Bronchial epithelial cell (primary cell): ENCODE data around the gene C22orf42. TPM values are rescaled to one million over a fixed set of nuclear protein-coding genes. Genes with fewer than 3 reads are reported as not detected.
"Not testable (repeated sequence)": the region's sequence is repeated elsewhere in the genome, so short reads cannot be mapped to it uniquely, and the experiment has no call there.

Source experiments
- DNase-seq: peaks from one replicate; pipeline ENCODE4 v3.0.0-alpha.2; 2010; ENCODE audit warnings: low read depth
- FAIRE-seq: peaks from 2 replicates; lab custom pipeline; 2011; peaks lifted over from hg19 to GRCh38; lab: Jason Lieb, UNC
- H3K27me3 ChIP-seq: 2 replicates; pipeline ENCODE4 v1.5.1; 2011; ENCODE audit warnings: low read length; ENCODE audit not compliant: control insufficient read depth, insufficient read depth
- H3K36me3 ChIP-seq: 2 replicates; pipeline ENCODE4 v1.5.1; 2011; ENCODE audit warnings: low read length; ENCODE audit not compliant: control insufficient read depth, insufficient read depth
- H3K4me3 ChIP-seq: 2 replicates; pipeline ENCODE4 v1.5.1; 2011; ENCODE audit warnings: mild to moderate bottlenecking, low read depth, low read length, control low read depth
- CTCF ChIP-seq: IDR thresholded peaks from 2 replicates; pipeline ENCODE4 v1.5.1; 2011; ENCODE audit warnings: mild to moderate bottlenecking, moderate library complexity, low read length, control low read depth, inconsistent platforms; ENCODE audit not compliant: insufficient read depth, severe bottlenecking
- total RNA-seq: library from RNA; depleted of rRNA; stranded (reverse); fragments of >200 nt; gene quantifications from 2 replicates; pipeline ENCODE4 v1.2.1, GENCODE V29; 2014

Gene C22orf42
- total RNA-seq, 1 donor from 2014 or later: not detected

DNA sequence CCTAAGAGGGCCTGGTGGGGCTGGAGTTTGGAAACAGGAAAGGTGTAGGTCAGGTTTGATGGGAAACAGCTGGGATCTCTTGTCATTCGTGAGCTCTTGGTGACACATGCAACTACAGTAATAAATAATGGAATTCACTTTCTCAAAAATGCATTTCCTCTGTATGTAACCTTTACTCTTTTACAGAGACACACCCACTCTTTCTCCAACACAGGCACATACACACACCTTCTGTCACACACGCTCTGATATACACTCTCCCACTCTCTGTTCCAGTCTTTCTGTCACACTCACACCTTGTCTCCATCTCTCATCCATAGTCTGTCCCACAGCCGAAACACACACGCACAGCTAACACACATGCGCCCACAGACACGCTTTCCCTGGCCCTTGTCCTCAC is 6.6 kb upstream of the C22orf42 start:
- TF ChIP-seq CTCF: no peak
- DNase-seq (no peak), FAIRE-seq (peak; percentile 70)
- no peaks in the 10 kb centered on the region for H3K36me3 ChIP-seq
- no peaks in the 10 kb centered on the region for H3K27me3 ChIP-seq
- no peak overlapping the region for H3K4me3 ChIP-seq

GRCh38 chr22:32164075-32164860 is 5.2 kb upstream of the C22orf42 start:
- no peak overlapping the region for H3K4me3 ChIP-seq
- no peak for DNase-seq
- no peaks in the 10 kb centered on the region for H3K36me3 ChIP-seq
- no peaks in the 10 kb centered on the region for H3K27me3 ChIP-seq
- FAIRE-seq: no peak
- no peak for TF ChIP-seq CTCF

- FAIRE-seq: peak; percentile 99
- H3K27me3 ChIP-seq: not testable (repeated sequence)
Measured at GRCh38 chr22:32160411-32160810, 1.3 kb upstream of the C22orf42 start.

GRCh38 chr22:32157632-32158031 is 1.5 kb downstream of the C22orf42 start:
- H3K4me3 ChIP-seq, FAIRE-seq, DNase-seq, H3K27me3 ChIP-seq, H3K36me3 ChIP-seq: not testable (repeated sequence)

More at GRCh38 chr22:32160411-32160810, 1.3 kb upstream of the C22orf42 start:
- not testable (repeated sequence) for H3K36me3 ChIP-seq, DNase-seq, H3K4me3 ChIP-seq

GRCh38 chr22:32154727-32155126 is 4.4 kb downstream of the C22orf42 start:
- FAIRE-seq: not testable (repeated sequence)

DNA sequence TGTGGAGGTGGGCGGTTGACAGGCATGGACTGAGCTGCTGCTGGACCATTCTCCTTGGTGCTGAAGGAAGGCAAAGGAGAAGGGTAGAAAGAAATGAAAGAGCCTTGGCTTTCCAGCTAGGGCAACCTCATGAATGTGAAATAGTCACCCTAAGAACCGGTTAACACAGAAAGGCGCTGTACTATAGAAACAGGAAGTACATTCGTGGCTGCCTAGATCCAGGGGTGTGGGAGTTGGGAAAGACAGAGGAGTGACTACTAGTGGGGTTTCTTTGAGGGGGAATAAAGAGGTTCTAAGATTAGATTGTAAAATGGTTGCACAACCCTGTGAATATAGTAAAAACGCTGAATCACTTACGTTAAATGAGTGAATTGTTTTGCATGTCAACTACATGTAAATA is 7.5 kb downstream of the C22orf42 start:
- H3K27me3 ChIP-seq, DNase-seq, H3K4me3 ChIP-seq, H3K36me3 ChIP-seq: not testable (repeated sequence)
- peak; percentile 70 for FAIRE-seq

More at GRCh38 chr22:32154727-32155126, 4.4 kb downstream of the C22orf42 start:
- H3K36me3 ChIP-seq, H3K27me3 ChIP-seq, DNase-seq, H3K4me3 ChIP-seq: not testable (repeated sequence)

DNA sequence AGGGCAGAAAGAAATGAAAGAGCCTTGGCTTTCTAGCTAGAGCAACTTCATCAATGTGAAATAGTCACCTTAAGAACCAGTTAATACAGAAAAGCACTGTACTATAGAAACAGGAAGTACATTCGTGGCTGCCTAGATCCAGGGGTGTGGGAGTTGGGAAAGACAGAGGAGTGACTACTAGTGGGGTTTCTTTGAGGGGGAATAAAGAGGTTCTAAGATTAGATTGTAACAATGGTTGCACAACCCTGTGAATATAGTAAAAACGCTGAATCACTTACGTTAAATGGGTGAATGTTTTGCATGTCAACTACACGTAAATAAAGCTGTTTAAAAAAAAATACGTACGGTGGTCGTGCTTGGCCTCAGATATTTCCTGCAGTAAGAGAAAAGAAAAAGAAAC is 8.5 kb downstream of the C22orf42 start:
- DNase-seq, H3K4me3 ChIP-seq, H3K36me3 ChIP-seq, H3K27me3 ChIP-seq, FAIRE-seq: not testable (repeated sequence)

- DNase-seq, H3K36me3 ChIP-seq, H3K27me3 ChIP-seq, H3K4me3 ChIP-seq, FAIRE-seq: not testable (repeated sequence)
Measured at GRCh38 chr22:32148372-32148771, 10.7 kb downstream of the C22orf42 start.

- not testable (repeated sequence) for H3K36me3 ChIP-seq, FAIRE-seq, H3K27me3 ChIP-seq, DNase-seq, H3K4me3 ChIP-seq
Measured at GRCh38 chr22:32147128-32147527, 12.0 kb downstream of the C22orf42 start.
